ENCODE measurements around the gene RNASEH2A.
A peak's percentile ranks its signal among the peaks of the same experiment; 100 is the strongest.

The RNASEH2A gene

GRCh38 chr19:12783291-12783848 lies 23.0 kb upstream of the RNASEH2A start:
- 34 to 54% methylated on average over 4 to 8 of the region's 16 CpGs for WGBS, 2 experiments (ENCODE audit: insufficient coverage in 2 of 2)
- Histone ChIP-seq H3K4me1 (ENCODE audit: control insufficient read depth, insufficient read depth, low read length, poor library complexity, severe bottlenecking) (peaks cover 52% of the 10 kb centered on the region), H3K9me3 (ENCODE audit: control insufficient read depth, low read length) (no peaks in the 10 kb centered on the region), H3K36me3 (ENCODE audit: control insufficient read depth, insufficient read depth, low read length) (no peaks in the 10 kb centered on the region), H3K4me3 (ENCODE audit: extremely low read depth, insufficient read depth, low read length, poor library complexity, severe bottlenecking) (peak overlapping the region; percentile 34), H3K27ac (ENCODE audit: low read depth, low read length, severe bottlenecking) (peak overlapping the region; percentile 93)

- Histone ChIP-seq H3K4me1 (ENCODE audit: control insufficient read depth, insufficient read depth, low read length, poor library complexity, severe bottlenecking) (peaks cover 52% of the 10 kb centered on the region), H3K9me3 (ENCODE audit: control insufficient read depth, low read length) (no peaks in the 10 kb centered on the region), H3K27ac (ENCODE audit: low read depth, low read length, severe bottlenecking) (peak overlapping the region; percentile 93), H3K4me3 (ENCODE audit: extremely low read depth, insufficient read depth, low read length, poor library complexity, severe bottlenecking) (no peak overlapping the region), H3K36me3 (ENCODE audit: control insufficient read depth, insufficient read depth, low read length) (no peaks in the 10 kb centered on the region)
- WGBS, 2 experiments (ENCODE audit: insufficient coverage in 2 of 2) = 40 to 63% methylated on average over 9 to 11 of the region's 19 CpGs
These were observed 22.5 kb upstream of the RNASEH2A start for GRCh38 chr19:12783849-12784393.

DNA sequence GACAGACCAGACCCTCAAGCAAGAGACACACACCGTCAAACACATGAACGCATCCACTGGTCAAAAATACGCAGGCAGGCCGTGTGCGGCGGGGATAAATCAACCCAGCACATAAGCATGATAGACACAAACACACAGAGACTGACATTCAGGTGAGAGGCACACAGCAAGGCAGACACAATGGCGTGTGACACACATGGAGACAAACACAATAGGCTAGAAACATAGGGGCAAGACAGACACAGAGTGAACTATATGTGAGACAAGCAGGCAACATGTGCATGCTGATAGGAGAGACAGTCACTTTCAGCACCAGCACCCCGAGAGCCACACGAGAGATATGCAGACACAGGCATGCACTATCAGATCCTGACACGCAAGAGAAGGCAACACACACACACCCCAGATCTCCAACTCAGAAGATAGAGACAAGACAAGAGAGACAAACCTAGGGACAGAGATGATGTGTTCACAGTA lies 22.0 kb upstream of the RNASEH2A start:
- H3K4me3 ChIP-seq (ENCODE audit: extremely low read depth, insufficient read depth, low read length, poor library complexity, severe bottlenecking) = no peak overlapping the region
- H3K36me3 ChIP-seq (ENCODE audit: control insufficient read depth, insufficient read depth, low read length) = no peaks in the 10 kb centered on the region
- peaks cover 52% of the 10 kb centered on the region for H3K4me1 ChIP-seq (ENCODE audit: control insufficient read depth, insufficient read depth, low read length, poor library complexity, severe bottlenecking)
- no peaks in the 10 kb centered on the region for H3K9me3 ChIP-seq (ENCODE audit: control insufficient read depth, low read length)
- peak overlapping the region; percentile 93 for H3K27ac ChIP-seq (ENCODE audit: low read depth, low read length, severe bottlenecking)
- WGBS, 2 experiments (ENCODE audit: insufficient coverage in 2 of 2) = 94 to 98% methylated on average over 7 to 9 of the region's 10 CpGs

- 89 to 95% methylated on average over 5 of the region's 5 CpGs for WGBS, 2 experiments (ENCODE audit: insufficient coverage in 2 of 2)
- H3K36me3 ChIP-seq (ENCODE audit: control insufficient read depth, insufficient read depth, low read length) = no peaks in the 10 kb centered on the region
- peaks cover 49% of the 10 kb centered on the region for H3K4me1 ChIP-seq (ENCODE audit: control insufficient read depth, insufficient read depth, low read length, poor library complexity, severe bottlenecking)
- H3K9me3 ChIP-seq (ENCODE audit: control insufficient read depth, low read length) = no peaks in the 10 kb centered on the region
- peak overlapping the region; percentile 93 for H3K27ac ChIP-seq (ENCODE audit: low read depth, low read length, severe bottlenecking)
- no peak overlapping the region for H3K4me3 ChIP-seq (ENCODE audit: extremely low read depth, insufficient read depth, low read length, poor library complexity, severe bottlenecking)
These were observed 21.4 kb upstream of the RNASEH2A start for GRCh38 chr19:12784871-12785430.

GRCh38 chr19:12785431-12786031 lies 20.9 kb upstream of the RNASEH2A start:
- peaks cover 49% of the 10 kb centered on the region for H3K4me1 ChIP-seq (ENCODE audit: control insufficient read depth, insufficient read depth, low read length, poor library complexity, severe bottlenecking)
- peak overlapping the region; percentile 41 for H3K27ac ChIP-seq (ENCODE audit: low read depth, low read length, severe bottlenecking)

GRCh38 chr19:12786141-12786870 lies 20.1 kb upstream of the RNASEH2A start:
- Histone ChIP-seq H3K9me3 (ENCODE audit: control insufficient read depth, low read length) (no peaks in the 10 kb centered on the region), H3K36me3 (ENCODE audit: control insufficient read depth, insufficient read depth, low read length) (no peaks in the 10 kb centered on the region), H3K4me3 (ENCODE audit: extremely low read depth, insufficient read depth, low read length, poor library complexity, severe bottlenecking) (no peak overlapping the region), H3K27ac (ENCODE audit: low read depth, low read length, severe bottlenecking) (peak overlapping the region; percentile 41), H3K4me1 (ENCODE audit: control insufficient read depth, insufficient read depth, low read length, poor library complexity, severe bottlenecking) (peaks cover 53% of the 10 kb centered on the region)
- 93 to 95% methylated on average over 11 to 12 of the region's 18 CpGs for WGBS, 2 experiments (ENCODE audit: insufficient coverage in 2 of 2)

More at GRCh38 chr19:12785431-12786031, 20.9 kb upstream of the RNASEH2A start:
- Histone ChIP-seq H3K9me3 (ENCODE audit: control insufficient read depth, low read length) (no peaks in the 10 kb centered on the region), H3K4me3 (ENCODE audit: extremely low read depth, insufficient read depth, low read length, poor library complexity, severe bottlenecking) (no peak overlapping the region), H3K36me3 (ENCODE audit: control insufficient read depth, insufficient read depth, low read length) (no peaks in the 10 kb centered on the region)
- WGBS, 2 experiments (ENCODE audit: insufficient coverage in 2 of 2) = 86 to 97% methylated on average over 3 to 4 of the region's 4 CpGs

- WGBS, 2 experiments (ENCODE audit: insufficient coverage in 2 of 2) = 100% methylated on average over 2 of the region's 3 CpGs
- Histone ChIP-seq H3K4me1 (ENCODE audit: control insufficient read depth, insufficient read depth, low read length, poor library complexity, severe bottlenecking) (peaks cover 53% of the 10 kb centered on the region), H3K4me3 (ENCODE audit: extremely low read depth, insufficient read depth, low read length, poor library complexity, severe bottlenecking) (no peak overlapping the region), H3K27ac (ENCODE audit: low read depth, low read length, severe bottlenecking) (no peak overlapping the region), H3K9me3 (ENCODE audit: control insufficient read depth, low read length) (no peaks in the 10 kb centered on the region), H3K36me3 (ENCODE audit: control insufficient read depth, insufficient read depth, low read length) (no peaks in the 10 kb centered on the region)
These were observed 19.4 kb upstream of the RNASEH2A start for GRCh38 chr19:12786952-12787351.

- Histone ChIP-seq H3K4me1 (ENCODE audit: control insufficient read depth, insufficient read depth, low read length, poor library complexity, severe bottlenecking) (peaks cover 53% of the 10 kb centered on the region), H3K36me3 (ENCODE audit: control insufficient read depth, insufficient read depth, low read length) (no peaks in the 10 kb centered on the region), H3K27ac (ENCODE audit: low read depth, low read length, severe bottlenecking) (no peak overlapping the region), H3K4me3 (ENCODE audit: extremely low read depth, insufficient read depth, low read length, poor library complexity, severe bottlenecking) (no peak overlapping the region), H3K9me3 (ENCODE audit: control insufficient read depth, low read length) (no peaks in the 10 kb centered on the region)
- WGBS, 2 experiments (ENCODE audit: insufficient coverage in 2 of 2) = 95 to 97% methylated on average over 5 of the region's 10 CpGs
These were observed 18.9 kb upstream of the RNASEH2A start for GRCh38 chr19:12787458-12787857.

DNA sequence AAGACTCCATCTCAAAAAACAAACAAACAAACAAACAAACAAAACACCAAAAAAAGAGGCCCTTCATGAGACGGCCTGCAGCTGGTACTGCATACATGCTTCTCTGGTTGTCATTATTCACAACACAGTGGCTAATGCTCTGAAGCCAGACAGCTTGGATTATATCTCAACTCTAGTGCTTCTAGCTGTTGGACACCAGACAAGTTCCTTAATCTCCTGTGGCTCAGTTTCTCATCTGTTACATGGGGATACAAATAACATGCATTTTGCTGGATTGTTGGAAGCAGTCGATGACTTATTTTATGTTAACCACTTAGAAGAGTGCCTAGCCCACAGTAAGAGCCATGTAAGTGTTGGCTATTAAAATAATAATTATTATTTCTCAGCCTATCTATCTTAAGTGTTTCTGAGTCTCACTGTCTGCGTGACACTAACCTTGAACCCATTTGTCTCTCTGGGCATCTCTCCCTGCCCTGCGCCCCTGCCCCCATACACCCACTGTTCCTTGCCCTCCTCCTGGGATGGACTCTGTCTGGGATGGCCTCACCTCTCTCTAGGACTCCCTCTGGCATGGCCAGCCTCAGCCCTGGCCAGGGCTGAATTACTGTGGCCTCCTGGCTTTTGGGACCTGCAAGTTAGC lies 18.2 kb upstream of the RNASEH2A start:
- Histone ChIP-seq H3K27ac (ENCODE audit: low read depth, low read length, severe bottlenecking) (peak overlapping the region; percentile 84), H3K4me3 (ENCODE audit: extremely low read depth, insufficient read depth, low read length, poor library complexity, severe bottlenecking) (no peak overlapping the region), H3K9me3 (ENCODE audit: control insufficient read depth, low read length) (no peaks in the 10 kb centered on the region), H3K36me3 (ENCODE audit: control insufficient read depth, insufficient read depth, low read length) (no peaks in the 10 kb centered on the region), H3K4me1 (ENCODE audit: control insufficient read depth, insufficient read depth, low read length, poor library complexity, severe bottlenecking) (peaks cover 52% of the 10 kb centered on the region)
- WGBS, 2 experiments (ENCODE audit: insufficient coverage in 2 of 2) = 72 to 90% methylated on average over 3 to 4 of the region's 4 CpGs

- no peaks in the 10 kb centered on the region for H3K9me3 ChIP-seq (ENCODE audit: control insufficient read depth, low read length)
- H3K36me3 ChIP-seq (ENCODE audit: control insufficient read depth, insufficient read depth, low read length) = no peaks in the 10 kb centered on the region
- WGBS, 2 experiments (ENCODE audit: insufficient coverage in 2 of 2) = 10 to 17% methylated on average over 4 to 10 of the region's 12 CpGs
- peak overlapping the region; percentile 84 for H3K27ac ChIP-seq (ENCODE audit: low read depth, low read length, severe bottlenecking)
- H3K4me3 ChIP-seq (ENCODE audit: extremely low read depth, insufficient read depth, low read length, poor library complexity, severe bottlenecking) = peak overlapping the region; percentile 78
- peaks cover 46% of the 10 kb centered on the region for H3K4me1 ChIP-seq (ENCODE audit: control insufficient read depth, insufficient read depth, low read length, poor library complexity, severe bottlenecking)
These were observed 17.7 kb upstream of the RNASEH2A start for GRCh38 chr19:12788682-12789097.

Measured in mesodermal cell (in vitro differentiated cells).